Measurements from ENCODE around the gene IER3.

Gene IER3

GRCh38 chr6:30738532-30738931 is 5.8 kb downstream of the IER3 start:
- CTCF ChIA-PET, result interaction anchor here (0.6 to 2.9 kb wide), 9 partner anchors 8 to 351 kb away, joined by 4 to 22 read pairs (median 5); no protein-coding TSS in a partner anchor
- TF ChIP-seq ZNF335 (tag by site-specific recombination; conservative IDR thresholded peaks at IDR 0.05) (no peak), ZNF670 (tag by site-specific recombination; IDR thresholded peaks at IDR 0.05; ENCODE audit: low read depth) (no peak), ZNF792 (tag by site-specific recombination; IDR thresholded peaks at IDR 0.05) (no peak), ZNF362 (tag by site-specific recombination; IDR thresholded peaks at IDR 0.05) (no peak), REPIN1 (tag by site-specific recombination; IDR thresholded peaks at IDR 0.05; ENCODE audit: low read depth) (no peak), ZNF324 (tag by site-specific recombination; IDR thresholded peaks at IDR 0.05) (no peak), KLF8 (tag by site-specific recombination; IDR thresholded peaks at IDR 0.05) (no peak), ZNF624 (tag by site-specific recombination; IDR thresholded peaks at IDR 0.05) (no peak), ZNF510 (tag by site-specific recombination; IDR thresholded peaks at IDR 0.05; ENCODE audit: insufficient replicate concordance) (no peak), ZNF76 (tag by site-specific recombination; IDR thresholded peaks at IDR 0.05; ENCODE audit: borderline replicate concordance, low read depth) (no peak), ZNF791 (tag by site-specific recombination; IDR thresholded peaks at IDR 0.05) (no peak), ZNF274 (IDR thresholded peaks at IDR 0.05; ENCODE audit: low read length) (no peak), ZNF274 (tag by site-specific recombination; IDR thresholded peaks at IDR 0.05; ENCODE audit: borderline replicate concordance) (no peak), ZNF280D (tag by site-specific recombination; IDR thresholded peaks at IDR 0.05) (no peak), ZNF433 (tag by site-specific recombination; IDR thresholded peaks at IDR 0.05; ENCODE audit: low read depth) (no peak)
- TF ChIP-seq, protein P1, sequence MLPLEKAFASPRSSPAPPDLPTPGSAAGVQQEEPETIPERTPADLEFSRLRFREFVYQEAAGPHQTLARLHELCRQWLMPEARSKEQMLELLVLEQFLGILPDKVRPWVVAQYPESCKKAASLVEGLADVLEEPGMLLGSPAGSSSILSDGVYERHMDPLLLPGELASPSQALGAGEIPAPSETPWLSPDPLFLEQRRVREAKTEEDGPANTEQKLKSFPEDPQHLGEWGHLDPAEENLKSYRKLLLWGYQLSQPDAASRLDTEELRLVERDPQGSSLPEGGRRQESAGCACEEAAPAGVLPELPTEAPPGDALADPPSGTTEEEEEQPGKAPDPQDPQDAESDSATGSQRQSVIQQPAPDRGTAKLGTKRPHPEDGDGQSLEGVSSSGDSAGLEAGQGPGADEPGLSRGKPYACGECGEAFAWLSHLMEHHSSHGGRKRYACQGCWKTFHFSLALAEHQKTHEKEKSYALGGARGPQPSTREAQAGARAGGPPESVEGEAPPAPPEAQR (tag by site-specific recombination; IDR thresholded peaks at IDR 0.05), result no peak
- TF ChIP-seq, protein P2, sequence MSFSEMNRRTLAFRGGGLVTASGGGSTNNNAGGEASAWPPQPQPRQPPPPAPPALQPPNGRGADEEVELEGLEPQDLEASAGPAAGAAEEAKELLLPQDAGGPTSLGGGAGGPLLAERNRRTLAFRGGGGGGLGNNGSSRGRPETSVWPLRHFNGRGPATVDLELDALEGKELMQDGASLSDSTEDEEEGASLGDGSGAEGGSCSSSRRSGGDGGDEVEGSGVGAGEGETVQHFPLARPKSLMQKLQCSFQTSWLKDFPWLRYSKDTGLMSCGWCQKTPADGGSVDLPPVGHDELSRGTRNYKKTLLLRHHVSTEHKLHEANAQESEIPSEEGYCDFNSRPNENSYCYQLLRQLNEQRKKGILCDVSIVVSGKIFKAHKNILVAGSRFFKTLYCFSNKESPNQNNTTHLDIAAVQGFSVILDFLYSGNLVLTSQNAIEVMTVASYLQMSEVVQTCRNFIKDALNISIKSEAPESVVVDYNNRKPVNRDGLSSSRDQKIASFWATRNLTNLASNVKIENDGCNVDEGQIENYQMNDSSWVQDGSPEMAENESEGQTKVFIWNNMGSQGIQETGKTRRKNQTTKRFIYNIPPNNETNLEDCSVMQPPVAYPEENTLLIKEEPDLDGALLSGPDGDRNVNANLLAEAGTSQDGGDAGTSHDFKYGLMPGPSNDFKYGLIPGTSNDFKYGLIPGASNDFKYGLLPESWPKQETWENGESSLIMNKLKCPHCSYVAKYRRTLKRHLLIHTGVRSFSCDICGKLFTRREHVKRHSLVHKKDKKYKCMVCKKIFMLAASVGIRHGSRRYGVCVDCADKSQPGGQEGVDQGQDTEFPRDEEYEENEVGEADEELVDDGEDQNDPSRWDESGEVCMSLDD (tag by site-specific recombination; IDR thresholded peaks at IDR 0.05), result no peak
- TF ChIP-seq, protein P3, sequence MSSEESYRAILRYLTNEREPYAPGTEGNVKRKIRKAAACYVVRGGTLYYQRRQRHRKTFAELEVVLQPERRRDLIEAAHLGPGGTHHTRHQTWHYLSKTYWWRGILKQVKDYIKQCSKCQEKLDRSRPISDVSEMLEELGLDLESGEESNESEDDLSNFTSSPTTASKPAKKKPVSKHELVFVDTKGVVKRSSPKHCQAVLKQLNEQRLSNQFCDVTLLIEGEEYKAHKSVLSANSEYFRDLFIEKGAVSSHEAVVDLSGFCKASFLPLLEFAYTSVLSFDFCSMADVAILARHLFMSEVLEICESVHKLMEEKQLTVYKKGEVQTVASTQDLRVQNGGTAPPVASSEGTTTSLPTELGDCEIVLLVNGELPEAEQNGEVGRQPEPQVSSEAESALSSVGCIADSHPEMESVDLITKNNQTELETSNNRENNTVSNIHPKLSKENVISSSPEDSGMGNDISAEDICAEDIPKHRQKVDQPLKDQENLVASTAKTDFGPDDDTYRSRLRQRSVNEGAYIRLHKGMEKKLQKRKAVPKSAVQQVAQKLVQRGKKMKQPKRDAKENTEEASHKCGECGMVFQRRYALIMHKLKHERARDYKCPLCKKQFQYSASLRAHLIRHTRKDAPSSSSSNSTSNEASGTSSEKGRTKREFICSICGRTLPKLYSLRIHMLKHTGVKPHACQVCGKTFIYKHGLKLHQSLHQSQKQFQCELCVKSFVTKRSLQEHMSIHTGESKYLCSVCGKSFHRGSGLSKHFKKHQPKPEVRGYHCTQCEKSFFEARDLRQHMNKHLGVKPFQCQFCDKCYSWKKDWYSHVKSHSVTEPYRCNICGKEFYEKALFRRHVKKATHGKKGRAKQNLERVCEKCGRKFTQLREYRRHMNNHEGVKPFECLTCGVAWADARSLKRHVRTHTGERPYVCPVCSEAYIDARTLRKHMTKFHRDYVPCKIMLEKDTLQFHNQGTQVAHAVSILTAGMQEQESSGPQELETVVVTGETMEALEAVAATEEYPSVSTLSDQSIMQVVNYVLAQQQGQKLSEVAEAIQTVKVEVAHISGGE (tag by site-specific recombination; conservative IDR thresholded peaks at IDR 0.05; ENCODE audit: low read depth), result no peak
- H3K27ac ChIP-seq (ENCODE audit: extremely low read depth, low read depth, low read length), result no peak overlapping the region
- H3K9me3 ChIP-seq (ENCODE audit: control insufficient read depth, insufficient read depth, low read depth, low read length), result no peaks in the 10 kb centered on the region
- H3K4me3 ChIP-seq (ENCODE audit: low read depth, low read length), result no peak overlapping the region
- no peaks in the 10 kb centered on the region for H3K4me1 ChIP-seq (ENCODE audit: control insufficient read depth, insufficient read depth, low read length)
- POLR2A ChIA-PET, result interaction anchor here (0.7 to 1.6 kb wide), 3 partner anchors 10 to 43 kb away, joined by 3 to 5 read pairs (median 4); no protein-coding TSS in a partner anchor
- H3K36me3 ChIP-seq (ENCODE audit: control insufficient read depth in 2 of 2, insufficient read depth in 1 of 2, low read length in 2 of 2), result peaks cover 51 to 75% of the 10 kb centered on the region in 2 experiments; a peak in 2 of 3 replicates
